ENCODE results near the gene CCNL1.

GRCh38 chr3:157159037-157159761 lies 748 bp downstream of the CCNL1 start:
- TF ChIP-seq ZFP3 (CRISPR knock-in tag; IDR thresholded peaks at IDR 0.05) (no peak), CSDC2 (CRISPR knock-in tag; IDR thresholded peaks at IDR 0.05) (no peak), TSHZ2 (CRISPR knock-in tag; IDR thresholded peaks at IDR 0.05) (no peak), ISL1 (CRISPR knock-in tag; IDR thresholded peaks at IDR 0.05) (no peak), ARNTL (CRISPR knock-in tag; IDR thresholded peaks at IDR 0.05; ENCODE audit: borderline replicate concordance, low read depth) (no peak), ZFP30 (CRISPR knock-in tag; IDR thresholded peaks at IDR 0.05) (no peak), OSR1 (CRISPR knock-in tag; IDR thresholded peaks at IDR 0.05) (no peak), CSRNP3 (CRISPR knock-in tag; IDR thresholded peaks at IDR 0.05) (no peak), SNAI2 (CRISPR knock-in tag; IDR thresholded peaks at IDR 0.05) (no peak)
